SK-N-DZ (cell line): Measurements from ENCODE around the gene GEN1.
A peak's percentile ranks its signal among the peaks of the same experiment; 100 is the strongest.
"Not testable (repeated sequence)": the region's sequence is repeated elsewhere in the genome, so short reads cannot be mapped to it uniquely, and the experiment has no call there.

Source experiments
- DNase-seq: peaks from one replicate; pipeline ENCODE4 v3.0.0-alpha.2; 2015; ENCODE audit warnings: low spot score

The GEN1 gene

DNA sequence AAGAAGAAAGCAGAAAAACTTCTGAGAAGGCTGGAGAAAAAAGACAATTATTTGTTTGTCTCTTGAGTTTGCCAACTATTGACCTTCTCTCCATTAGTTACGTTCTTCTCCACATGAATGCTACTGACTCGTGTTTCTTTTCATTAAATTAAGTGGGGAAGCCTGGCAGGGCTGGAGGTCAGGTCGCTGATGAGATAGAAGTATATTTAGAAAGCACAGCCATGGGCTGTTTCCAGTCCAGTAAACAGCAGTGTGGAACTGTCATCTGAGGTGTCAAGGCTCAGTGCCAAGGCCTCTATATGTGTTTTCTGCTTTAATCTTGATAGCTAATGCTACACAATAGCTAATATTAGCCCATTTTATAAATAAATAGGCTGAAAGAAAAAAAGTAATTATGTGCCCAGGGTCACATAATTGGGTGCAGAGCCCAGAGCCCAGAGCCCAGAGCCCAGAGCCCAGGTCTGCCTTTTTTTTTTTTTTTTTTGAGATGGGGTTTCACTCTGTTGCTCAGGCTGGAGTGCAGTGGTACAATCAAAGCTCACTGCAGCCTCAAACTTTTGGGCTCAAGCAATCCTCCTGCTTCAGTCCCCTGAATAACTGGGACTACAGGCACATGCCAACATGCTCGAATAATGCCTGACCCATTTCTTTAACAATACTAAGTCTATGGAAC, 68.6 kb downstream of the GEN1 start:
- DNase-seq: peak; percentile 64

DNA sequence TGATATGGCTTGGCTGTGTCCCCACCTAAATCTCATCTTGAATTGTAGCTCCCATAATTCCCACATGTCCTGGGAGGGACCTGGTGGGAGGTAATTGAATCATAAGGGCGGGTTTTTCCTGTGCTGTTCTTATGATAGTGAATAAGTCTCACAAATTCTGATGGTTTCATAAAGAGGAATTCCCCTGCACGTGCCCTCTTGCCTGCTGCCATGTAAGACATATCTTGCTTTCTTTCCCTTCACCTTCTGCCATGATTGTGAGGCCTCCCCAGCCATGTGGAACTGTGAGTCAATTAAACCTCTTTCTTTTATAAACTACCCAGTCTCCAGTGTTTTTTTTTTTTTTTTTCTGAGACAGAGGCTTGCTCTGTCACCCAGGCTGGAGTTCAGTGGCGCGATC, 69.7 kb downstream of the GEN1 start:
- not testable (repeated sequence) for DNase-seq

DNA sequence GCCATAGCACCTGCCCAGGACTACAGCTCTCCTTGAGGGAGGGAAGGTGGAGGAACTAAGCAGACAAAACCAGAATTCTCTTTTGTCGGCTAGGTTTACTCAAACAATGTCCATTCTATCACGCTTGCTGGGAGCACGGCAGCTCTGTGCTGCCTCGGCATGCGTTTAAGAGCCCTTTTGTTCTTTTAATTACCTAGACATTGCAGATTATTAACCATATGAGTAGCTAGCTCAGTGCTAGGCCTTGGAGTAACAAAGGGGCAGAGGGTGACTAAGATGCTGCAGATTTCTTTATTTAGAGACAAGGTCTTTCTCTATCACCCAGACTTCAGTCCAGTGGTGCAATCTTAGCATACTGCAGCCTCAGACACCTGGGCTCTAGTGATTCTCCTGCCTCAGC, 73.4 kb downstream of the GEN1 start:
- no peak for DNase-seq

DNA sequence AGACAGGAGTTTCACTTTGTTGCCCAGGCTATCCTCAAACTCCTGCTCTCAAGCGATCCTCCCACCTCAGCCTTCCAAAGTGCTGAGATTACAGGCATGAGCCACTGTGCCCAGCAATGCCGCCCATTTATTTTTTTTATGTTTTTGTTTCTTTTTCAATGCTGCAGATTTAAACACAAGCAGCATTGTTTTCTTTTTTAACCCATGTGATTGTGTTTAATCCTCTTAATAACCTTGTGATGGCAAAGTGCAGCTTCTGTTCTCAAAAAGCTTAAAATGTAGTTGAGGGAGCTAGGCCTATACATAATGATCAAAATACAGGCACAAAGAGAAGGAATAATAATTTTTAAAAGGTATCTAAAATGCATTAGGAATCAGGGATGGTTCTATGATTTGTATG, 73.8 kb downstream of the GEN1 start:
- DNase-seq: no peak

DNA sequence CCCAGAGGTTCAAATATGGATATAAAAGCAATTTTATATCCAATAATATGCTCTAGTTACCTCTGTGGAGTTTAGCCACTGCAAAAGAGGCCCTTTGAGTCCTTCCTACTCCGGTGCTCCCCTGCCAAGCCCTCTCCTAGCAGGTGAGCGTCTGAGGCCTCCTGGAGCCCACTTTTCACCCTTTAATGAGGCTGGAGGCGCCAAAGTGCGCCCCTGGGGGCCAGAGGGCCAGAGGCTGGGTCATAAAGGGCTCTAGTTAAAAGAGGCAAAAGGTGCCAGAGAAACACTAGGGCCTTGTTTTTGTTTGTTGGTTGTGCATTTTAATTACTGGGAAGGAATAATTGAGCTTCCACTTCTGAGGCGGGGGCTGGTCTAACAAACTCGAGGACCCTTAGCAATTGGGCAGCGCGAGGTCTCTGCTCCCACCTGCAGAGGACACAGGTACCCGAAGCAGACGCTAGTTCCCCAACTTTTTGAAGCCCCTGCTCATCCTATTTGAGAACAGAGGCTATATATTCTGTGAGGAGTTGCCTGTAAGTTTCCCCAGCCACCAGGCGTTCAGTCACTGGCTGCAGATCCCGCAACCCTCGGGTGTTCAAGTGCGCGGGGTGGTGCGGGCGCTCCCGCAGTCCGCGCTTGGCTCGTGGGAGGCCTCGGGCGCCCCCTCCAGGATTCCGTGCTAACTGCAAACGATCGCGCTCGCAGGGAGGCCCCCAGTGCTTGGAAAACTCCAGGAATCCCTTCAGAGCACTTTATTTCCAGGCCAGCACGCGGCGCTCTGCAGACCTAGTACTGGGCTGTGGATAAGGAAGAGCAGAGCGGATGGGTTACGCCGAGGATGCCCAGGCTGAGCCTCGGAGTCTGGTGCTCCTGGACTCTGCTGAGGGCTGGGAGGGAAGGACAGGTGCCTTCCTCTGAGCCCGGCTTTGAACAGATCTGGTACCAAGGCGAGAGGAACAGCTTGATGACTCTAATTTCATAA, 76.4 kb downstream of the GEN1 start:
- peak; percentile 88 for DNase-seq

DNA sequence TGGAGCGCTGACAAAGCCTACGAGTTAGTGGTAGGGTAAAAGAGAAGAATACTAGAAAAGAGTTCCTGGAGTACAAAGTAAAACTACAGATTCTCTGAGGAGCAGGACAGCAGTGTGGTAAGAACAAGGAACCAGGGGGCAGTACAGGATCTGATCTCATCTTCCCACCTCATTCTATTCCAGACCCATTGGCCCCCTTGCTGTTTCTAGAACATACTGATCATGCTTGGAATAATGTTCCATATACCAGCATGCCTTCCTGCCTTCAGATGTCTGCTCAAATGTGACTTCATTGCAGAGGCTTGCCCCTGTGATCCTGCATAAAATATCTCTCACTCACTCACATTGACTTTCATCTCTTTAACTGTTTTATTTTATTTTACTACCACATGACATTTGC, 81.6 kb downstream of the GEN1 start:
- DNase-seq: no peak
